MM.1S (cell line): ENCODE data around the gene ZFR2.

ENCODE experiments used
- DNase-seq: peaks from one replicate; pipeline ENCODE4 v3.0.0-alpha.2; 2015
- H2AFZ ChIP-seq: fragments of 300-600 bp; sonication (generic); 2 replicates; pipeline ENCODE4 v1.6.0; 2016; ENCODE audit warnings: antibody characterized with exemption, low read length
- H3F3A ChIP-seq: fragments of 300-600 bp; sonication (generic); 2 replicates; pipeline ENCODE4 v1.6.1; 2016; ENCODE audit warnings: mild to moderate bottlenecking, antibody characterized with exemption, low read length, moderate library complexity, mixed read lengths; ENCODE audit not compliant: insufficient read depth
- H3K27ac ChIP-seq: fragments of 300-600 bp; sonication (generic); 2 replicates; pipeline ENCODE4 v1.5.1; 2016; ENCODE audit warnings: mild to moderate bottlenecking, low read length
- H3K27me3 ChIP-seq: fragments of 300-600 bp; sonication (generic); replicated peaks from 2 replicates; pipeline ENCODE4 v1.6.0; 2016; ENCODE audit warnings: low read length; ENCODE audit not compliant: insufficient read depth
- H3K36me3 ChIP-seq: fragments of 300-600 bp; sonication (generic); replicated peaks from 2 replicates; pipeline ENCODE4 v1.6.1; 2016; ENCODE audit warnings: mild to moderate bottlenecking, low read length, mixed read lengths; ENCODE audit not compliant: insufficient read depth
- H3K4me1 ChIP-seq: fragments of 300-600 bp; sonication (generic); 2 replicates; pipeline ENCODE4 v1.6.1; 2016; ENCODE audit warnings: low read length, mixed read lengths
- H3K4me2 ChIP-seq: fragments of 300-600 bp; sonication (generic); 2 replicates; pipeline ENCODE4 v1.6.0; 2016; ENCODE audit warnings: low read depth, low read length
- H3K4me3 ChIP-seq: fragments of 300-600 bp; sonication (generic); 2 replicates; pipeline ENCODE4 v1.5.1; 2016; ENCODE audit warnings: low read length, mixed read lengths
- H3K79me2 ChIP-seq: fragments of 300-600 bp; sonication (generic); 2 replicates; pipeline ENCODE4 v1.6.1; 2016; ENCODE audit warnings: mixed run types, low read length, mixed read lengths
- H3K9ac ChIP-seq: fragments of 300-600 bp; sonication (generic); 2 replicates; pipeline ENCODE4 v1.6.1; 2016; ENCODE audit warnings: low read length, mixed read lengths
- H3K9me2 ChIP-seq: fragments of 300-600 bp; sonication (generic); replicated peaks from 2 replicates; pipeline ENCODE4 v1.6.1; 2016; ENCODE audit warnings: mild to moderate bottlenecking, low read length, mixed read lengths; ENCODE audit not compliant: insufficient read depth
- H3K9me3 ChIP-seq: fragments of 300-600 bp; sonication (generic); replicated peaks from 2 replicates; pipeline ENCODE4 v1.6.1; 2016; ENCODE audit warnings: mild to moderate bottlenecking, low read length, mixed read lengths; ENCODE audit not compliant: insufficient read depth
- H4K20me1 ChIP-seq: fragments of 300-600 bp; sonication (generic); 2 replicates; pipeline ENCODE4 v1.6.1; 2016; ENCODE audit warnings: mild to moderate bottlenecking, low read length, moderate library complexity, mixed read lengths; ENCODE audit not compliant: insufficient read depth
- EZH2 ChIP-seq: fragments of 300-600 bp; sonication (generic); optimal IDR thresholded peaks from 2 replicates; pipeline ENCODE3; 2017; ENCODE audit warnings: low read depth, mild to moderate bottlenecking, antibody characterized with exemption, low read length, mixed read lengths
- EZH2phosphoT487 ChIP-seq: fragments of 300-600 bp; sonication (generic); IDR thresholded peaks from 2 replicates; pipeline ENCODE4 v1.6.1; 2018; ENCODE audit warnings: antibody characterized with exemption, low read length
- TF ChIP-seq, protein P1 (sequence below): fragments of 300-600 bp; sonication (generic); IDR thresholded peaks from 2 replicates; pipeline ENCODE4 v1.5.1; 2016; ENCODE audit warnings: antibody characterized with exemption, low read length, mixed read lengths

Gene ZFR2

DNA sequence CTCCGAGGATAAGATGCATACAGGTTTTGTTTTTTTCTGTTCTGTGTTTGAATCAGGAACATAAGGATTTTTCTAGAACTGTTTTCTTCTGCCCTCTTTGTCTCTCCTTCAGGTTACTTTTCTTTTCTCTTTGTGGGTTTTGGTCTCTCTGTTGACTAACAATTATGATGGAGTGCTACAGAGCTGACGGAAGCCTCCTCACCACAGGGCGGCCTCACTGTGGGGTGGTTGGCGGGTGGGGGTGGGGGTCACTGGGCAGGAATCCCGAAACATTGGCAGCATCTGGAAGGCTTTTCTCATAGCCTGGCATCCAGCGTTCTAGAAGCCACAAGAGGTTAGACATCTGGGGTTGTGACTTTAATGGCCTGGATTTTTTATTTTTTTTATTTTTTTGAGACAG, 70.7 kb downstream of the ZFR2 start:
- H3K9me2 ChIP-seq: no peaks in the 10 kb centered on the region
- no peak overlapping the region for H3K27ac ChIP-seq
- H2AFZ ChIP-seq: no peak overlapping the region
- no peak overlapping the region for H3K4me2 ChIP-seq
- TF ChIP-seq EZH2phosphoT487 (no peak), EZH2 (no peak)
- TF ChIP-seq, protein P1, sequence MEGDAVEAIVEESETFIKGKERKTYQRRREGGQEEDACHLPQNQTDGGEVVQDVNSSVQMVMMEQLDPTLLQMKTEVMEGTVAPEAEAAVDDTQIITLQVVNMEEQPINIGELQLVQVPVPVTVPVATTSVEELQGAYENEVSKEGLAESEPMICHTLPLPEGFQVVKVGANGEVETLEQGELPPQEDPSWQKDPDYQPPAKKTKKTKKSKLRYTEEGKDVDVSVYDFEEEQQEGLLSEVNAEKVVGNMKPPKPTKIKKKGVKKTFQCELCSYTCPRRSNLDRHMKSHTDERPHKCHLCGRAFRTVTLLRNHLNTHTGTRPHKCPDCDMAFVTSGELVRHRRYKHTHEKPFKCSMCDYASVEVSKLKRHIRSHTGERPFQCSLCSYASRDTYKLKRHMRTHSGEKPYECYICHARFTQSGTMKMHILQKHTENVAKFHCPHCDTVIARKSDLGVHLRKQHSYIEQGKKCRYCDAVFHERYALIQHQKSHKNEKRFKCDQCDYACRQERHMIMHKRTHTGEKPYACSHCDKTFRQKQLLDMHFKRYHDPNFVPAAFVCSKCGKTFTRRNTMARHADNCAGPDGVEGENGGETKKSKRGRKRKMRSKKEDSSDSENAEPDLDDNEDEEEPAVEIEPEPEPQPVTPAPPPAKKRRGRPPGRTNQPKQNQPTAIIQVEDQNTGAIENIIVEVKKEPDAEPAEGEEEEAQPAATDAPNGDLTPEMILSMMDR: no peak
- H3K36me3 ChIP-seq: no peaks in the 10 kb centered on the region
- no peaks in the 10 kb centered on the region for H3K79me2 ChIP-seq
- H3F3A ChIP-seq: no peaks in the 10 kb centered on the region
- no peaks in the 10 kb centered on the region for H3K4me1 ChIP-seq
- no peaks in the 10 kb centered on the region for H3K9me3 ChIP-seq
- no peak overlapping the region for H3K9ac ChIP-seq
- H4K20me1 ChIP-seq: no peaks in the 10 kb centered on the region; the same call in 1 of the 2 replicates
- DNase-seq: no peak
- peaks cover 92% of the 10 kb centered on the region for H3K27me3 ChIP-seq
- no peak overlapping the region for H3K4me3 ChIP-seq

DNA sequence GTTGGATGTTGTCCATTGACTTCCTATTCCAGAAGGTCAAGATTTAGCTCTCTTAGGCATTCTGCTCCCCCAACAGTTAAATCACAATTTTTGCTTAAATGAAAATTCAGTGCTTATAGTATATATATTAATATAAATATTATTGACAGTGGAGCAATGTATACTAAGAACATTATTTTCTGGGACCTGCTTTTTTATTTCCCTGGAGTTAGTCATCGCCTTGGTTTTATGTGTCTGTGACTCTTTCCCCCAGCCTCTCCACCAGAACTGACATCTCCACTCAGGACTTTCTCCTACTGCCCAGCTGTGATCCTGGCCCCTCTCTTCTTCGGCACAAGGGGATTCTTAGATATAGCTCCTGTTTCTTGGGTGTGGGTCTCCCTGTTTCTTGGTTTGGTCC, 72.5 kb downstream of the ZFR2 start:
- no peak overlapping the region for H3K4me3 ChIP-seq
- DNase-seq: no peak
- no peak overlapping the region for H3K4me2 ChIP-seq
- no peak overlapping the region for H3K9ac ChIP-seq
- no peaks in the 10 kb centered on the region for H3K9me2 ChIP-seq
- H4K20me1 ChIP-seq: no peaks in the 10 kb centered on the region; the same call in 1 of the 2 replicates
- H3K9me3 ChIP-seq: no peaks in the 10 kb centered on the region
- TF ChIP-seq EZH2phosphoT487: no peak
- TF ChIP-seq, protein P1: no peak
- TF ChIP-seq EZH2: no peak
- no peaks in the 10 kb centered on the region for H3F3A ChIP-seq
- H3K27me3 ChIP-seq: peaks cover 92% of the 10 kb centered on the region
- no peak overlapping the region for H2AFZ ChIP-seq
- H3K27ac ChIP-seq: no peak overlapping the region; the same call in 1 of the 2 replicates
- H3K4me1 ChIP-seq: no peaks in the 10 kb centered on the region
- H3K36me3 ChIP-seq: no peaks in the 10 kb centered on the region
- no peaks in the 10 kb centered on the region for H3K79me2 ChIP-seq

DNA sequence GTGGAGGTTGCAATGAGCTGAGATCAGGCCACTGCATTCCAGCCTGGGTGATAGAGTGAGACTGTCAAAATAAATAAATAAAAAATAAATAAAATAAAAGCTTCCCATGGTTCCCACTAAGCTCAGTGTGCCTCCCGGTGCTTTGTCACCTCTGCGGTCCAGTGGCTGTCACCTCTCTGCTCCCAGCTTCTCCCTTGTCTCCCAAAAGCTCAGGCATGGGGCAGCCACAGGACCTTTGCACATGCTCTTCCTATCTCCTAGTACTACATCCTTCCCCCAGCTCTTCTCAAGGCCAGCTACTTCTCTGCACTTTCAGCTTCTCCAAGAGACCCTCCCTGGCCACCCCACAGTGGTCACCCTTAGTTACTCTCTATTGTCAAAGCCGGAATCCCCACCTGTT, 75.0 kb downstream of the ZFR2 start:
- no peak overlapping the region for H3K4me2 ChIP-seq
- no peaks in the 10 kb centered on the region for H3K4me1 ChIP-seq
- H3K27ac ChIP-seq: no peak overlapping the region
- no peak overlapping the region for H2AFZ ChIP-seq
- H3K9me3 ChIP-seq: no peaks in the 10 kb centered on the region
- no peaks in the 10 kb centered on the region; the same call in 1 of the 2 replicates for H4K20me1 ChIP-seq
- no peak overlapping the region for H3K9ac ChIP-seq
- no peak for TF ChIP-seq EZH2
- TF ChIP-seq, protein P1: no peak
- TF ChIP-seq EZH2phosphoT487: no peak
- no peak for DNase-seq
- H3K79me2 ChIP-seq: no peaks in the 10 kb centered on the region
- H3K4me3 ChIP-seq: no peak overlapping the region
- H3K9me2 ChIP-seq: no peaks in the 10 kb centered on the region
- H3F3A ChIP-seq: no peaks in the 10 kb centered on the region
- H3K27me3 ChIP-seq: peaks cover 93% of the 10 kb centered on the region
- no peaks in the 10 kb centered on the region for H3K36me3 ChIP-seq
